T-helper 2 cell (primary cell): ENCODE measurements around the gene ARL5A.
"Not testable (repeated sequence)": the region's sequence is repeated elsewhere in the genome, so short reads cannot be mapped to it uniquely, and the experiment has no call there.

Experiments used
- DNase-seq, 5 experiments: peaks; one replicate each; pipeline versions ENCODE4 v3.0.0 to v3.0.0-alpha.2; 2012 to 2022

ARL5A gene

DNA sequence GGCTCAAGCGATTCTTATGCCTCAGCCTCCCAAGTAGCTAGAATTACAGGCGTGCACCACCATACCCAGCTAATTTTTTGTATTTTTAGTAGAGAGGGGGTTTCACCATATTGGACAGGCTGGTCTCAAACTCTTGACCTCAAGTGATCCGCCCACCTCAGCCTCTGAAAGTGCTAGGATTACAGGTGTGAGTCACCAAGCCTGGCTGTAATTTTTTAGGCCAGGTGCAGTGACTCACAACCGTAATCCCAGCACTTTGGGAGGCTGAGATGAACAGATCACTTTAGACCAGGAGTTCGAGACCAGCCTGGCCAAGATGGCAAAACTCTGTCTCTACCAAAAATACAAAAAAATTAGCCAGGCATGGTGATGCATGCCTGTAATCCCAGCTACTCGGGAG lies 33.8 kb downstream of the ARL5A start:
- DNase-seq: not testable (repeated sequence)

DNA sequence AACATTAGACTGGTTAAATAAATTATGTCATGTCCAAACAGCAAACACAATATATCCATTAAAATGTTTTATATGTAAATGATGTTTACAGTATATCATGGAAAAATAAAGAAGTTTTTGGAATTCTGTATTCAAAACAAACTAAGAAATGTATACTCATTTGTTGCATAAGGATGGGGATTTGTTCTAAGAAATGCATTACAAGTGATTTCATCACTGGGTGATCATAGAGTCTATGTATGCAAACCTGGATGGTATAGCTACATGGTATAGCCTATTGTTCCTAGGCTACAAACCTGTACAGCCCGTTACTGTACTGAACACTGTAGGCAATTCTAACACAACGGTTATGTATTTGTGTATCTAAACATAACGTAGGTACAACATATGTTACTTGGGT lies 35.1 kb downstream of the ARL5A start:
- DNase-seq: no peak

DNA sequence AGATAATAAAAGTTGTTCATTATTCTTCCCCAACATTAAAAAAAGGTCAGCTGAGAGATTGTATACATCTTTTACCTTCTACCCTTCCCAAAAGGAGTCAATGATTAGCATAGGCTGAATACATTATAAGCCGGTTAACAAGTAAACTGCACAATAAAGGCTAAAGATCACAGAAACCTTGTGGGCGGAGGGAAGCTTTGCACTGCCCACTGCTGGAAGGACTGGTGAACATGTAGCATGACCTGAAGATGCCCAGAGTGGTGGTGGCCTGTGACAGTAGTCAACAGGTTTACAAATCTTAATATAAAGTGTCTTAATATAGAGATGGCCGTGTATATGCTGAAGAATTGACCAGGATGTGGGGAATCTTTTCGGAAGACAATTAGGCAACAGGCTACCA lies 35.6 kb downstream of the ARL5A start:
- DNase-seq: no peak

DNA sequence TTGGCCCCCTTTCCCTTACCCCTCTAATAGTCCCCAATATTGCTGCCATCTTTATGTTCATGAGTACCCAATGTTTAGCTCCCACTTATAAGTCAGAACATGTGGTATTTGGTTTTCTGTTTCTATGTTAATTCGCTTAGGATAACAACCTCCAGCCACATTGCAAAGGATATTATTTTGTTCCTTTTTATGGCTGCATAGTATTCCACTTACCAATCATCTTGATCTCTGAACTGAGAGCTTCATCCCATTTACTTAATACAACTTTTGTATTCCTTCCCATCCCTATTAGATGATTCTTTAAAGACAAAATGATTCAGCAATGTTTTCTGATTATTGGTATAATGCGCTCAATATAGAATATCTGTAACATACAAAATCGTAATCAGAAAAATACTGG lies 36.7 kb downstream of the ARL5A start:
- no peak for DNase-seq

DNA sequence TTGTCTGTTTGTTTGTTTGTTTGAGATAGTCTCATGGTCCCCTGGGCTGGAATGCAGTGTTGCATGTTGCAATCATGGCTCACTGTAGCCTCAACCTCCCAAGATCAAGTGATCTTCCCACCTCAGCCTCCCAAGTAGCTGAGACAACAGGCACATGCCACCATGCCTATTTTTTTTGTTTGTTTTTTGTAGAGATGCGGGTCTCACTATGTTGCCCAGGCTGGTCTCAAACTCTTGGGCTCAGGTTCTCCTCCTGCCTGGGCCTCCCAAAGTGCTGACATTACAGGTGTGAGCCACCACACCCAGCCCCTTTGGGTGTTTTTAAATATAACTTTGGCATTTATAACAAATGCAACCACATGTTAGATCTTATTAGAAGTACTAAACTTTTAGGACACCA lies 37.5 kb downstream of the ARL5A start:
- no peak for DNase-seq

DNA sequence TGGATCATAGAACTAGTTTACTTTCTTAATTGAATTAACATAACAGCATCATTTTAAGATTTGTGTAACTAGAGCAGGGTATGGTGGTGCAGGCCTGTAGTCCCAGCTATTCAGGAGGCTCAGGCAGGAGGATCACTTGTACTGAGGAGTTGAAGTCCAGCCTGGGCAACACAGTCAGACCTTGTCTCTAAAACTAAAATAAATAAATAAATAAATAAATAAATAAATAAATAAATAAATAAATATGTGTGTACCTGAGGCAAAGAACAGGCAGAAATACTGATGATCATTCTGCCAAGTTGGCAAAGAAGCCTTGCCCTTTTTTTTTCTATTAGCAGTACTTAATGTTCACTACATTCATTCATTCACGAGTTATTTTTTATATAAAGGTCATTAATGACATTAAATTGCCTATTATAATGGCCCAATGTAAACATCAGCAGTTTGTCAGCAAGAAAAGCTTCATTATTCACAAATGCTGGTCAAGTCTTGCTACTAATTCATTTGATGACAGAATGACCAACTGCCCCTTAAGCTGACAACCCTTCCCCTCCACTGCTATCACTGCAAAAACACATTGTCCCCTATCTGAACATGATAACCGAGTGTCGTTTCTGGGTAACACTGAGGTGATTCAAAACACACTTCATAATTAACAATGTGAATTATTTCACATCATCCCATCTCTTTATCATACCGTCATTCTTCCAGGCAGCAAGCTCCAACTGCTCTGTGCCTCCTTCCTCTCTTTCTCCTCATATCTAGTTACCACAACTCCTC lies 39.0 kb downstream of the ARL5A start:
- DNase-seq: no peak

DNA sequence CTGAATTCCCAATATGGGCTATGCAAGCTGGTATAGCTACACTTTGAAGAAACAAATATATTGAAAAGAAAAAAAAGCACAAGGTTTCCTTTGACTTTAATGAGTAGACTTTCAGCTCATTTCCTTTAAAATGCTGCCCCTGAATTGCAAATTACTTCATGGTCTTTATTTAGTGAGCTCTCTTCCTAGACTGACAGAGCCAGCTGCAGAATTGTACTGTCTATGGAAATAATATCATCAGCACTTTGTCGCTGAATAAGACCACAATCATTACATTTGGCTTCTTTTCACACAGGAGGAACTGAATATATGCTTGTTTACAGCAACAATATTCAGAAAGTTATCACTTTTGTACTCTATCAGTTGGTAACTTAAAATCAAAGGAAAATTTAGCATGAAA lies 41.7 kb downstream of the ARL5A start:
- no peak for DNase-seq

DNA sequence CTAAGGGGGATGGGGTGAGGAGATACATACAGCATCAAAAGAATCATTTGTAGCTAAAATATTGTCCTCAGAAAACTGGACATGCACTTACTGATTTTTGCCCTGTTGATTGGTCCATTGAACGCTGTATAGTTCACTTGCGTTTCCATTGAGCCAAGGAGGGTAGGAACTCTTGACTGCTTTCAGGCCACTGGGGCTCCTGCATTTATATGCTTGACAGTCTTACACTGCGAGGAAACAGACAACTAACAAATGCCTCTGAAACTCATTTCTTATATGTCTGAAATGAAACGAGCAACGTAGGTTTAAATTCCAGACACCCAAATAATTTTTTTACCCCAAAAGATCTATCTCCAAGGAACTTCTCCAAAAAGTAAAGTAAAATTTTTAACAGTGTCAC lies 42.1 kb downstream of the ARL5A start:
- no peak for DNase-seq

DNA sequence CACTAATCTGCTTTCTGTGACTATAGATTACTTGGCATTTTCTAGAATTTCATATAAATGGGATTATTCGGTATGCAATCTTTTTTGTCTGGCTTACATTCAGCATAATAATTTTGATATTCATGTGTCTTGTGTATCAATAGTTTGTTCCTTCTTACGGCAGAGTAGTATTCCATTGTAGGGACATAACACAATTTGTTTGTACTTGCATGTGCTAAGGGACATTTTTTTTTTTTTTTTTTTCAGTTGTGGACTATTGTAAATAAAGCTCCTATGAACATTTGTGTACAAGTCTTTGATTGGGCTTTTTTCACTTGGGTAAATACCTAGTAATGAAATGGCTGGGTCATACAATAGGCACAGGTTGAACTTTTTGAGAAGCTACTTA lies 45.1 kb downstream of the ARL5A start:
- DNase-seq: no peak

DNA sequence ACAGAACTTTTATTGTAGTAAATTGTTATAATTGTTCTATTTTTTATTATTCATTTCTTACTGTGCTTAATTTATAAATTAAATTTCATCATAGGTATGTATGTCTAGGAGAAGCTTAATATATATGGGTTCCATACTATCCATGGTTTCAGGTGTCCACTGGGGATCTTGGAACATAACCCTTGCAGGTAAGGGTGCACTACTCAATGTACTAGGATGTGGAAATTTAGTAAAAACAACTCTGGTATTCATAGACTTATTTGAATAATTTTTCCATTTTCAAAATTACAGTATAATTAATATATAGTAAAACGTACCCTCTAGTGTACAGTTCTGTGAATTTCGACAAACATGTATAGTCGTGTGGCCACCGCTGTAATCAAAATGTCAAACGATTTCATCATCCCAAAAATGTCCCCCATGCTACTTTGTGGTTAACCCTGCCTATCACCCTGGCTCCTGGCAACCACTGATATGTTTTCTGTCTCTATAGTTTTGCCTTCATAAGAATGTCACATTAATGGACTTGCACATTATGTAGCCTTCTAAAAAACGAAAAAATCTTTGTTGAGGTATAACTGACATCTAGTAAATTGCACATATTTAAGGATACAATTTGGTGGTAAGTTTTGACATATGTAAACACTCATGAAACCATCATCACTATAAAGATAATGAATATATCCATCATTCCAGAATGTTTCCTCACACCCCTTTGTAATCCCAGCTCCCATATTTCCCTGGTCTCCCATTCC lies 45.7 kb downstream of the ARL5A start:
- no peak for DNase-seq

DNA sequence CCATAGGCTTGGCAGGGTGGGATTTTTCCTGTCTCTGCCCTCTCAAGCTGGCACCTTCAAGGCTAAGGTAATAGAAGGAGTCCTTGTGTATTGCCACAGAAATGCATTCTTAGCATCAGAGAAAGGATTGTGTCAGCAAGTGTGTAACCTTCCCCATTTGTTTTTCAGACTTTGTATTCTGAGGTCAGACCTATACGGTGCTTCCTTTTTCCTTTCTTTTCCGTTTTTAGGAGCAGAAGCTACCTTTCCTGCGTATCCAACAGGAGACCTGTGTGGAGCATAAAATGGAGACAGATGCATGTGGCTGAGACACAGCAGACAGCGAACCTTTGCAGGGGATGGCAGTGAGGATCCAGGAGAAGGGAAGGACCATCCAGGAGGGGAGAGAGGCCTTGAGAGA lies 46.6 kb downstream of the ARL5A start:
- DNase-seq: no peak

DNA sequence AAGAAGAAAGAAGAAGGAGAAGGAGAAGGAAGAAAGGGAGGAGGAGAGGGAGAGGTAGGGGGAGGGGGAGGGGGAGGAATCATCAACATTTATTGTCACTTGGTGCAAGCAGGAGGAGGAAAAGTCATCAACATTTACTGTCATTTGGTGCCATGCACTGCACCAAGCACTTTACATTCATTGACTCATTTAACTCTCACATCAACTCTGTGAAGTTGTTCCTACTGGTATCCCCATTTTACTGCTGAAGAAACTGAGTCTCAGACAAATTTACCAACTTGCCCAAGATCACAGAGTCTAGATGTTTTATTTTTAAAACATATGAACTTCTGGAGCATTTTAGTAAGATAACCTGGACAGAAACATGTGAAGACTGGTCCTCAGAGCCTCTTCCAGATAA lies 47.3 kb downstream of the ARL5A start:
- DNase-seq: no peak

DNA sequence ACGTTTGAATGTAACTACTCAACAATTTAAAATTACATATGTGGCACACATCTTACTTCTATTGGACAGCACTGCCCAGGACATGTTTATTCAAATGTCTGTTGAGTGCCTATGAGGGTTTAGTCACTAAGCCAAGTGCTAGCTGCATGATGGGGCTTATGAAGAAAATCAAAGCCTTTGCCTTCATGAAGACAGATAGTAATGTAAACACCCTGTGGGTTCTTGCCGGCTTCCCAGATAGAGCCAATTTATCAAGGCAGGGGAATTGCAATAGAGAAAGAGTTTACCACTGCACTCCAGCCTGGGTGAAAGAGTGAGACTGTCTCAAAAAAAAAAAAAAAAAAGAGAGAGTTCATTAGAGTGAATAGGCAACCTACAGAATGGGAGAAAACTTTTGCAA lies 50.3 kb downstream of the ARL5A start:
- DNase-seq: no peak

DNA sequence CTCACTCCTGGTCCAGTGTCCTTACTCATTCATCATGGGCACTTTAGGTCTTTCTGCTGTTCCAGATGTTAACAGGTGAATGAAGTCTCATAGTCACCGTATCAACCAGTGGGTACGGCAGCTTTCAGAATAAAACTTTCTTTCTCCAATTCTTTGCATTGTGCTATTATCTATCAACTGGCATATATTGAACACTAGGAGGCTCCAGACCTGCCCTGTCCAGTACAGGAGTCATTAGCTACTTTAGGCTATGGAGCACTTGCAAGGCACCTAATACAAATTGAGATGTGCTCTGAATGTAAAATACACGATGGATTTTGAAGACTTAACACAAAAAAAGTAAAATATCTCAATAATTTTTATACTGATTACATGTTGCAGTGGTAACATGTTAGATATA lies 50.7 kb downstream of the ARL5A start:
- no peak for DNase-seq

DNA sequence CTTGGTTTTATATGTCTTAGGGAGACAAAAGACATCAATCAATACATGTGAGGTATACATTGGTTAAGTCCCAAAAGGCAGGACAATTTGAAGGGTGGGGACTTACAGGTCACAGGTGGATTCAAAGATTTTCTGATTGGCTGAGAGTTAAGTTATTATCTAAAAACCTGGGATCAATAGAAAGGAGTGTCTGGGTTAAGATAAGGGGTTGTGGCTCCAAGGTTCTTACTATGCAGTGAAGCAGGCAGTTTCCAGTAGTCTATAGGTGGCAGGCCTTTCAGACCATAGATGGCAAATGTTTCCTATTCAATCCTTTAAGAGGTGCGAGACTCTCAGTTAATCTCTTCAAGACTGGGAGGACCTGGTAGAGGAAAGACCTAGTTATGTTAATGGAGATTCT lies 51.9 kb downstream of the ARL5A start:
- no peak for DNase-seq

DNA sequence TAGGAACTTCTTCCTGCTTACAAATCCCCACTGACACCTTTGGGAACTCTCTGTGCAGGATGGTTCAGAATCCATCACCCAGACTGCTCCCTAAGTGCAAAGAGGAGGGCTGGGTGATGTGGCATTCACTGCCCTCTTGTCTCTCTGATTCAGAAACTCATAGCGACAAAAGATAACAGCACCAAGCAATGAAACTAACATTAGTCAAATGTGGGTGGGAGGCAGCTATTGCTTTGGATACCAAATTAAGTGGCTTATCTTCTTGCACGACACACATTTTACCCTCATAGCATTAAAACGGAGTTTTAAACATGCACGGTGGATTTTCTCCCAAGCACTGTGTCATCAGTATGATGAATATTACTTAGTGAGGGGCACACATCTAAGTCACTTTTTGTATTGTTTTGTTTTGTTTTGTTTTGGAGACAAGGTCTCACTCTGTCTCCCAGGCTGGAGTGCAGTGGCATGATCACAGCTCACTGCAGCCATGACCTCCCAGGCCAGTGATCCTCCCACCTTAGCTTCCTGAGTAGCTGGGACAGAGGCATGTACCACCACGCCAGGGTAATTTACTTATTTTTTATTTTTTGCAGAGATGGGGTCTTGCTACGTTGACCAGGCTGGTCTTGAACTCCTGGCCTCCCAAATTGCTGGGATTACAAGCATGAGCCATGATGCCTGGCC lies 53.0 kb downstream of the ARL5A start:
- DNase-seq: no peak

DNA sequence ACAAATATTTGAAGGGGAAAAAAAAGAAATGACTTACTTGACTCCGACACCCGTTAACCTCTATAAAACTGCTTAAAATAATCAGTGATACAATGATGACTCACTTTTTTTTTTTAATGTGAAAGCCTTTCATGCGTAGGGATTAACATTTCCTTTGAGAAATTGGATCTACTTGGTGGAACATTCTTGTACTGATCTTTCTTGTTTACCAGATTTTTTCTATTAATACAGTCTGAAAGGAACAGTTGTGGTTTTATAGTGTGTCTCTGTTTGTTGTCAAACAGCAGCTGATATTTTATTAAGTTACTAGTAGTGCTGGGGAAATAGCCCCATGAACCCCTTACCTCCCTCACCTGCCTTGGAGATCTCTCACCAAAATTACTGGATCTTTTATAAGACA lies 53.7 kb downstream of the ARL5A start:
- DNase-seq: no peak

DNA sequence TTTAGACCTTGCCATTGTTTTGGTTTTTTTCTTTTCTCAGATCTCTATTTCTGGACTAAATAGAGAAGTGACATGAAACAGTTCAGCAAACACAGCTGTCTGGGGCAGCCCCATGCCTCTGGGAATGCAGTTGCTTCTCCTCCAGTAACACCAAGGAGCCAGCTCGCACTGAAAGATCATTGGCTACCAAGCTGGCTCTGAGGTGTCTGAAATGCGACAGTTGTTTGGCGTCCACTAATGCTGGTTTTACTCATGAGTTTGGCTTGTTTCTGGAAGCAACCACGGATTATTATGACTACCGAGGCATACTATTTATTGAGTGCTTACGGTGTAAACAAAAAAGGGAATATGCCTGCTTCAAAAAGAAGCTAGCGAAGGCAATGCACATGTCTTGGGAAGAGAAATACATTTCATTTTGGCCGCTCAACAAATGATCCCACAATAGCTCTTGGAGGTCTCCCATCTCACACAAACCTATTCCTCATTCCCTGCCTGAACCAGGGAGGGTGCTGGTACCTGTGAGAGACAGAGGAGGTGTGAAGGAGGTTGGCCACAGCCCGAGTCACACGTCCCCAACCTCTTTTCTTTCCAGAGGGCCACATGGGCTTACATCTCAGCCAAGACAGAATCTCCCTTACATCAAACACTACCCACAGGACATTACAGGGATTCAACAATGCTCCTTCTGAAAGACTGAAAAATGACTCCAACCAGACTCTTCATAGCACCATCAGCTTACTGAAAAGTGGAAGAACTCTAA lies 56.4 kb downstream of the ARL5A start:
- no peak for DNase-seq

DNA sequence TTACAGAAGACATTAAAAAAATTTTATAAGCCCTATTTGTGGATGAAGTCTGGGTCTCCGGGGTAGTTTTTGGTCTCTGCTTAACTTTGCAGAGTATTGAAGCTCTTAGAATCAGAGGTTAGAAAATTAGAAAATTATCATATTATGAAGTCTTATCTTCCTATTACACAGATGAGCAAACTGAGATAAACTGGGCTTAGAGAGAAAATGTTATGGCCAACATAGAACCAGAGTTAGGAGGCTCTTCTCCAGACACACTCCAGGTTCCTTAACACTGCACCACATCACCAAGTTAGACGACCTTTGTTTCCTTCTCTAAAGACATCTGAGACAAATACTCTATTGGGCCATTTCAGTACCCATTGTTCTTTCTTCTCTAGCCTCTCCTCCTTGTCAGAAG lies 57.2 kb downstream of the ARL5A start:
- DNase-seq: no peak

DNA sequence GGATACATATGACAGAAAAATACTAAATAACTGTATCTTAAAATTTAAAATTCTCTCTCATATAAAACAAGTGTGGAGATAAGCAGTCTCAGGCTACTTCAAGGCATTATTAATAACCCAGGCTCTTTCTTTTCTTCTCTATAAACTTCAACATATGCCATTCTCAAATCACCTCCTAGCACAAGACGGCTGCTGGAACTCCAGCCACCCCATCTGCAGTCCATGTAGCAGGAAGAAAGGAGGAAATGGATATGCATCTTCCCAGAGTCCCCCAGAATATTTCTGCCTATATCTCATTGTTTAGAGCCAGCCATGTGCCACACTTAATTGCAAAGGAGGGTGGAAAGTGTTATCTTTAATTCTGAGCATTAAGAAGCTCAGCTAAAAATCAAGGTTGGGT lies 58.6 kb downstream of the ARL5A start:
- DNase-seq: no peak

DNA sequence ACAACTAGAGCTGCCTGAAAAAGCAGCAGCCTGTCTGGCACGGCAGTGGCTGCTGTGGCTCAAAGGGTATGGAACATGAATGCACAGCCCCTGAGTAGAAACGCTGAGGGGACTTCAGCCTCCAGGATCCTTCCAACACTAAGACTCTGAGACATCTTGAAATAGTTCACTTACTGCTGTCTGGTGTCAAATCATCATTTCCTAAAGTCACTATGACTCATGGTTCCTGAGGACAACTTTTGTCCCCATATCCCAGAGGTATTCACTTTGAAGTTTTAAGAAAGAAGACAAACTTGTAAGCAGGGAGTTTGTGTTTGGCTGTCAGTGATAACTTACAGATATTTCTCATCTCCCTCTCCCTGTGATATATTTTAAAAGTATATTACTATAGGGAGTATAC lies 60.7 kb downstream of the ARL5A start:
- no peak for DNase-seq

DNA sequence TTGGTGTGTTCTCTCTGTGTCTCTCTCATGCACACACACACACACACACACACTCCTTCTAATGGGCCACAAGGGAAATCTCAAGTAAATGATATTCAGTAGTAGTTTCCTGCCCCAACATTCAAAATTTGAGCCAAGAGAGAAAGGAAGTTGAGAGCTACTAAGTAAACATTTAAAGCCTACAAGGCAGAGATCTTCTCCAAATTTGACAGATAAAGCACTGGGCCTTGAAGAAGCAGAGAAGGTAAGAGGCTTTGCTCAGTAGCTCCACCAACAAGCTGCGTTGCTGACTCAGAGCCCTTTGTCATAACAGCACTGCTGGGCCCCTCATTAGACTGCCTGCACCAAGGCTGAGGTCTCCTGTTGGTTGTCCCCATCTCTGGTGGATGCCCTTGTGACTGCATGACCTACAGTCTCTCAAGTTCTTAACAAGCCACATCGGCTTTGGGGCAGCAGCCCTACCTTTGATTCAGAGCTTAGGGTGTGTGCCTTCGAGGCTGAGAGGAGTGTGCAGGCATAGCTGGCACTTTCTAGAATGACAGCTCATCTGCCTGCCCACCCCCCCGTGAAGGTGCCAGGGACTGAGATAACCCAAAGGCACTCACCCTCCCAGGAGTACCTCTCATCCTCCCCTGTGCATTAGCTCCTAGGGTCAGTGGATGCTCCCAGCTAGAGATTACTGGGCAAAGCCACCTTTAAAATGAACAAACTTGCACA lies 61.6 kb downstream of the ARL5A start:
- DNase-seq: peak in 1 of 5 experiments; percentile 45
